Right lobe of liver (tissue), 4 donors: ENCODE measurements around the gene MLLT1.

Experiments
- POLR2A ChIP-seq: fragments of 450-650 bp; IDR thresholded peaks from one replicate; pipeline ENCODE4 v1.6.1; 2017; ENCODE audit warnings: antibody characterized with exemption, mild to moderate bottlenecking
- TF ChIP-seq, protein P1 (sequence below), 4 donors: fragments of 200-600 bp in 3 of 4; fragments of 450-650 bp in 1 of 4; IDR thresholded peaks; one replicate each; pipeline versions ENCODE4 v1.5.1 to v1.8.0; 2016 to 2022; ENCODE audit warnings: antibody characterized with exemption in 4 of 4, mild to moderate bottlenecking in 2 of 4
- donor health status: DM: no; HTN: no; CAD: no.
- donor health status: DM: no; HTN: no; CAD: no.
- donor health status: DM: no; HTN: yes; CAD: no.

GRCh38 chr19:6272913-6273600, 6.7 kb downstream of the MLLT1 start:
- TF ChIP-seq, protein P1, sequence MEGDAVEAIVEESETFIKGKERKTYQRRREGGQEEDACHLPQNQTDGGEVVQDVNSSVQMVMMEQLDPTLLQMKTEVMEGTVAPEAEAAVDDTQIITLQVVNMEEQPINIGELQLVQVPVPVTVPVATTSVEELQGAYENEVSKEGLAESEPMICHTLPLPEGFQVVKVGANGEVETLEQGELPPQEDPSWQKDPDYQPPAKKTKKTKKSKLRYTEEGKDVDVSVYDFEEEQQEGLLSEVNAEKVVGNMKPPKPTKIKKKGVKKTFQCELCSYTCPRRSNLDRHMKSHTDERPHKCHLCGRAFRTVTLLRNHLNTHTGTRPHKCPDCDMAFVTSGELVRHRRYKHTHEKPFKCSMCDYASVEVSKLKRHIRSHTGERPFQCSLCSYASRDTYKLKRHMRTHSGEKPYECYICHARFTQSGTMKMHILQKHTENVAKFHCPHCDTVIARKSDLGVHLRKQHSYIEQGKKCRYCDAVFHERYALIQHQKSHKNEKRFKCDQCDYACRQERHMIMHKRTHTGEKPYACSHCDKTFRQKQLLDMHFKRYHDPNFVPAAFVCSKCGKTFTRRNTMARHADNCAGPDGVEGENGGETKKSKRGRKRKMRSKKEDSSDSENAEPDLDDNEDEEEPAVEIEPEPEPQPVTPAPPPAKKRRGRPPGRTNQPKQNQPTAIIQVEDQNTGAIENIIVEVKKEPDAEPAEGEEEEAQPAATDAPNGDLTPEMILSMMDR (IDR thresholded peaks at IDR 0.05), result no peak
- TF ChIP-seq POLR2A, result no peak
